ES-I3 (cell line): ENCODE measurements around the gene FAM240A.

Experiments used
- H3K36me3 ChIP-seq: 2 replicates; pipeline ENCODE4 v1.6.1; 2013; ENCODE audit warnings: mild to moderate bottlenecking, low read length, control low read depth, moderate library complexity; ENCODE audit not compliant: insufficient read depth
- H3K4me1 ChIP-seq: 2 replicates; pipeline ENCODE4 v1.6.1; 2013; ENCODE audit warnings: mild to moderate bottlenecking, control low read depth, low read length; ENCODE audit not compliant: insufficient read depth
- H3K9ac ChIP-seq: 2 replicates; pipeline ENCODE4 v1.6.1; 2013; ENCODE audit warnings: low read depth, mild to moderate bottlenecking, low read length, moderate library complexity
- H3K9me3 ChIP-seq: 2 replicates; pipeline ENCODE4 v1.6.1; 2013; ENCODE audit warnings: mild to moderate bottlenecking, low read length, moderate library complexity; ENCODE audit not compliant: control insufficient read depth, insufficient read depth

The FAM240A gene

GRCh38 chr3:46604127-46604526 lies 8.2 kb upstream of the FAM240A start:
- Histone ChIP-seq H3K9me3 (no peaks in the 10 kb centered on the region), H3K36me3 (no peaks in the 10 kb centered on the region), H3K4me1 (peaks cover 39% of the 10 kb centered on the region), H3K9ac (no peak overlapping the region)

- Histone ChIP-seq H3K9me3 (no peaks in the 10 kb centered on the region), H3K36me3 (no peaks in the 10 kb centered on the region), H3K9ac (no peak overlapping the region), H3K4me1 (peaks cover 37% of the 10 kb centered on the region)
Observed at GRCh38 chr3:46607603-46608028, 4.7 kb upstream of the FAM240A start.

- Histone ChIP-seq H3K9ac (no peak overlapping the region), H3K9me3 (no peaks in the 10 kb centered on the region), H3K4me1 (peaks cover 30% of the 10 kb centered on the region), H3K36me3 (no peaks in the 10 kb centered on the region)
Observed at GRCh38 chr3:46609212-46609721, 3.1 kb upstream of the FAM240A start.

- Histone ChIP-seq H3K4me1 (peaks cover 23% of the 10 kb centered on the region; the same call in 1 of the 2 replicates), H3K9ac (no peak overlapping the region), H3K9me3 (no peaks in the 10 kb centered on the region), H3K36me3 (no peaks in the 10 kb centered on the region)
Observed at GRCh38 chr3:46609944-46610722, 2.2 kb upstream of the FAM240A start.

GRCh38 chr3:46613313-46614005 lies 1.1 kb downstream of the FAM240A start:
- Histone ChIP-seq H3K9me3 (no peaks in the 10 kb centered on the region), H3K9ac (no peak overlapping the region), H3K36me3 (no peaks in the 10 kb centered on the region), H3K4me1 (peaks cover 10% of the 10 kb centered on the region; the same call in 1 of the 2 replicates)

- H3K9ac ChIP-seq: no peak overlapping the region
- H3K36me3 ChIP-seq: no peaks in the 10 kb centered on the region
- no peaks in the 10 kb centered on the region for H3K9me3 ChIP-seq
- H3K4me1 ChIP-seq: 0 out of 2 replicates have a peak, but pooled peaks cover 6% of the 10 kb centered on the region
Observed at GRCh38 chr3:46614431-46614830, 2.1 kb downstream of the FAM240A start.

GRCh38 chr3:46615050-46615775 lies 2.9 kb downstream of the FAM240A start:
- Histone ChIP-seq H3K36me3 (no peaks in the 10 kb centered on the region), H3K4me1 (peaks cover 11% of the 10 kb centered on the region), H3K9ac (no peak overlapping the region)

GRCh38 chr3:46615976-46616375 lies 3.7 kb downstream of the FAM240A start:
- Histone ChIP-seq H3K4me1 (peaks cover 11% of the 10 kb centered on the region), H3K36me3 (no peaks in the 10 kb centered on the region), H3K9ac (no peak overlapping the region), H3K9me3 (no peaks in the 10 kb centered on the region)

More at GRCh38 chr3:46615050-46615775, 2.9 kb downstream of the FAM240A start:
- H3K9me3 ChIP-seq: no peaks in the 10 kb centered on the region

- Histone ChIP-seq H3K9me3 (no peaks in the 10 kb centered on the region), H3K9ac (no peak overlapping the region), H3K4me1 (peaks cover 11% of the 10 kb centered on the region), H3K36me3 (no peaks in the 10 kb centered on the region)
Observed at GRCh38 chr3:46617941-46618340, 5.6 kb downstream of the FAM240A start.

- Histone ChIP-seq H3K36me3 (no peaks in the 10 kb centered on the region), H3K9me3 (no peaks in the 10 kb centered on the region), H3K9ac (no peak overlapping the region), H3K4me1 (peaks cover 10% of the 10 kb centered on the region)
Observed at GRCh38 chr3:46619845-46620778, 7.8 kb downstream of the FAM240A start.

- no peak overlapping the region for H3K9ac ChIP-seq
Observed at GRCh38 chr3:46624533-46624932, 12.2 kb downstream of the FAM240A start.

GRCh38 chr3:46624975-46625490 lies 12.7 kb downstream of the FAM240A start:
- Histone ChIP-seq H3K4me1 (peaks cover 21% of the 10 kb centered on the region), H3K36me3 (no peaks in the 10 kb centered on the region), H3K9me3 (no peaks in the 10 kb centered on the region), H3K9ac (no peak overlapping the region)

More at GRCh38 chr3:46624533-46624932, 12.2 kb downstream of the FAM240A start:
- no peaks in the 10 kb centered on the region for H3K36me3 ChIP-seq
- no peaks in the 10 kb centered on the region for H3K9me3 ChIP-seq
- peaks cover 26% of the 10 kb centered on the region for H3K4me1 ChIP-seq

GRCh38 chr3:46626039-46626438 lies 13.7 kb downstream of the FAM240A start:
- Histone ChIP-seq H3K9me3 (no peaks in the 10 kb centered on the region), H3K4me1 (peaks cover 19% of the 10 kb centered on the region), H3K9ac (no peak overlapping the region), H3K36me3 (no peaks in the 10 kb centered on the region)
